Left forelimb (tissue), 1 donor: ENCODE results near the gene SEMA6A.

Experiments used
- DNase-seq: peaks from one replicate; pipeline ENCODE4 v3.0.0-alpha.2; 2018; ENCODE audit warnings: low spot score

Gene SEMA6A

GRCh38 chr5:116465411-116465810 lies 109.2 kb downstream of the SEMA6A start:
- no peak for DNase-seq

GRCh38 chr5:116464144-116464708 lies 110.4 kb downstream of the SEMA6A start:
- no peak for DNase-seq

- no peak for DNase-seq
These were observed 112.1 kb downstream of the SEMA6A start for GRCh38 chr5:116462500-116462899.

GRCh38 chr5:116459301-116459700 lies 115.3 kb downstream of the SEMA6A start:
- DNase-seq, result no peak

- no peak for DNase-seq
These were observed 117.6 kb downstream of the SEMA6A start for GRCh38 chr5:116457062-116457461.

GRCh38 chr5:116456036-116456435 lies 118.6 kb downstream of the SEMA6A start:
- DNase-seq, result no peak

GRCh38 chr5:116455061-116455460 lies 119.6 kb downstream of the SEMA6A start:
- no peak for DNase-seq

- DNase-seq, result peak; percentile 74
These were observed 120.2 kb downstream of the SEMA6A start for GRCh38 chr5:116454417-116454927.

- no peak for DNase-seq
These were observed 120.6 kb downstream of the SEMA6A start for GRCh38 chr5:116453988-116454411.

GRCh38 chr5:116452774-116453368 lies 121.8 kb downstream of the SEMA6A start:
- DNase-seq, result no peak

GRCh38 chr5:116451905-116452450 lies 122.6 kb downstream of the SEMA6A start:
- DNase-seq, result no peak

- no peak for DNase-seq
These were observed 123.6 kb downstream of the SEMA6A start for GRCh38 chr5:116451066-116451465.

GRCh38 chr5:116449458-116449857 lies 125.2 kb downstream of the SEMA6A start:
- DNase-seq, result no peak

- no peak for DNase-seq
These were observed 125.7 kb downstream of the SEMA6A start for GRCh38 chr5:116448870-116449427.

GRCh38 chr5:116448450-116448849 lies 126.2 kb downstream of the SEMA6A start:
- no peak for DNase-seq

GRCh38 chr5:116446356-116447005 lies 128.1 kb downstream of the SEMA6A start:
- DNase-seq, result no peak

GRCh38 chr5:116445311-116445710 lies 129.3 kb downstream of the SEMA6A start:
- no peak for DNase-seq

- no peak for DNase-seq
These were observed 130.0 kb downstream of the SEMA6A start for GRCh38 chr5:116444373-116445295.

GRCh38 chr5:116442931-116443551 lies 131.6 kb downstream of the SEMA6A start:
- no peak for DNase-seq

- peak; percentile 64 for DNase-seq
These were observed 132.5 kb downstream of the SEMA6A start for GRCh38 chr5:116442095-116442534.

GRCh38 chr5:116441223-116441622 lies 133.4 kb downstream of the SEMA6A start:
- no peak for DNase-seq
